Endometrium (tissue), 2 donors: Measurements from ENCODE around the gene MIOS.
"Not testable (repeated sequence)": the region's sequence is repeated elsewhere in the genome, so short reads cannot be mapped to it uniquely, and the experiment has no call there.

Experiments used
- FAIRE-seq: peaks from 2 replicates; lab custom pipeline; 2012; peaks lifted over from hg19 to GRCh38; lab: Jason Lieb, UNC
- donor health status: control.
- donor health status: control.

Gene MIOS

DNA sequence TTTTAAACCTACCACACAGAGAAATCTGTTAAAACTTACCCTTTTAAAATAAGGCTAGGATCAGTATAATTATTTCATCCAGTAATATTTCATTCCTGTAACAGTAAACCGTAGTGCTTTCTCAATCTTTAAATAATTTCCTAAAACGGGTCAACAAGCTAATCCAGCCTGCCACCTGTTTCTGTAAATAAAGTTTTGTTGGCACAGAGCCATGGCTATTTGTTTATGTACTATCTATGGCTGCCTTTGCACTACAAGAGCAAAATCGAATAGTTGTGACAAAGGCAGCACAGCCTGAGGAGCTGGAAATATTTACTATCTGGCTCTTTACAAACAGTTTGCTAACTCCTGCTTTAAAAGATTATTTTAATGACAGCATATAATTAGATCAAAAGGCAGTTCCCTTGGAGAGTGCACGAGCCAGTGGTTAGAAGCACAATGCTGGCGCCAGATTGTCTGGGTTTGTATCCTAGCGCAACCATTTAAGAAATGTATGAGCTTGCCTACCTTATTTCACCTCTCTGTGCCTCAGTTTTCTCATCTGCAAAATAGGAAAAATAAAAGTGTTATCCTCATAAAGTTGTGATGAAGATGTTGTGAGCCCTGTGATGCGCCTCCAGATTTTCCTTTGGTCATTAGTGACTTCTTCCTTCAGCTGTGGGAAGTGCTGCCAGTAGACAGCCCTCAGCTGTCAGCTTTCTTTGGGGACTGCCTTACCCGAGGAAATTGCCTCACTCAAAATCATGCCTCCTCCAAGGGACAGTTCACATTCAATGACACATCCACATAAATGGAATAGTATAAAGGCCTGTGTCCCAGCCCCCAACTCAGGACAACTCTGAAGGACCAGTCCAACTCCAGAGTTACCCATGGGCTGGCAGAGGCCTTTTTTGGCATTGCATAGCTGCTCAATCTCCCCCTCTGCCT, 11.8 kb upstream of the MIOS start:
- no peak for FAIRE-seq

DNA sequence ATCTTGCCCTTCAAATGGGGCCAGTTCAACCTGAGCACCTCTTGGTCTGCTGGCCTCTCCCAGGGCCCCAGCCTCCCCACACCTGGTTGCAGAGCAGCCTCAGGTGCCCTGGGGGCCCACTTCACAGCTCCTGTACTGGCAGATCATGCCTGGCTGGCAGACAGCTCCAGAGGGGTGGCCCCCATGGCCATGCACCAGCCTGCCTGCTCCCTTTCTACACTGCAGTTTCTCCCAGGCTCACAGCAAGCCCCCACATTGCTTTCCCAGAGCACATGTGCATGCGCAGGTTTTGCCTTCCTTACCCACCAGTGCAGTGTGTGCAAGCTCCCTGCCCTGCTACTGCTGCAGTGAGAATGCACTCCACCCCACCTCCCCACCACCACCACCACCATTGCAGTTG, 9.8 kb upstream of the MIOS start:
- FAIRE-seq = no peak

DNA sequence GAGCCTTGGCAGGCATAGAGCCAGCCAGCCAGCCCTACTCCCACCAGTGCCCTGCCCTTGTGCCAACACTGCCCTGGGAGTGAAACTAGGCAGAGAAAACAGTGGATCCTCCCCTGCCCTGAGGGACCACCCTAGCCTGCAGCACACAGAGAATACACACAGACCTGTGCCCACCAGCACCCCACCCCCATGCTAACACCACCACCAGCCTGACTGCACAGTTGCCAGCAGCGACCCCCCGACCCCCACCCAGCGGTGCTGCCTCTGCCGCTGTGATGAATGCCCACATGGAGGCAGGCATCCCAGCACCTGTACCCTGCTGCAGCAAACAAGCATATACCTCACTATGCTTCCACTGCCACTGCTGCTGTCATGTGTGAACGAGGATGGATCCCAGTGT, 9.4 kb upstream of the MIOS start:
- FAIRE-seq = no peak

DNA sequence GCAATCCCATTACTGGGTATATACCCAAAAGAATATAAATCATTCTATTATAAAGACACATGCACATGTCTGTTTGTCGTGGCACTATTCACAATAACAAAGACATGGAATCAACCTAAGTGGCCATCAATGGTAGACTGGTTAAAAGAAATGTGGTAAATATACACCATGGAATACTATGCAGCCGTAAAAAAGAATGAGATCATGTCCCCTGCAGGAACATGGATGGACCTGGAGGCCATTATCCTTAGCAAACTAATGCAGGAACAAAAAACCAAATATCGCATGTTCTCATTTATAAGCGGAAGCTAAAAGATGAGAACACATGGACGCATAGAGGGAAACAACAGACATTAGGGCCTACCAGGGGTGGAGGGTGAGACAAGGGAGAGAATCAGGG, 5.1 kb upstream of the MIOS start:
- FAIRE-seq = not testable (repeated sequence)

DNA sequence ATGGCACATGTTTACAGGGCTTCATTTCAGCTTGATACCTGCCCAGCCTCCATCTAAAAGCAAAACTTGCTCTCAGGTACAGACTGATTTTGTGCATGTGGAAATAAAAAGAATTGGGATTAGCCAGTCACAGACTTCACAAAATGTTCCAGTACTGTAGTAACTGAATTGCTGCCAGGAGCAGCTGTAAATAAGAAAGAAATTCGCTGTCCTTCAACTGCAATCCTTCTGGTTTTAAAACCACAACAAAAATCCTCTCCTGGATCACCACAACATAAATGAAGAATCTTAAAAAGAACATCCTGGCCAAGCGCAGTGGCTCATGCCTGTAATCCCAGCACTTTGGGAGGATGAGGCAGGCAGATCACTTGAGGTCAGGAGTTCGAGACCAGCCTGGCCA, 3.9 kb upstream of the MIOS start:
- FAIRE-seq = no peak

DNA sequence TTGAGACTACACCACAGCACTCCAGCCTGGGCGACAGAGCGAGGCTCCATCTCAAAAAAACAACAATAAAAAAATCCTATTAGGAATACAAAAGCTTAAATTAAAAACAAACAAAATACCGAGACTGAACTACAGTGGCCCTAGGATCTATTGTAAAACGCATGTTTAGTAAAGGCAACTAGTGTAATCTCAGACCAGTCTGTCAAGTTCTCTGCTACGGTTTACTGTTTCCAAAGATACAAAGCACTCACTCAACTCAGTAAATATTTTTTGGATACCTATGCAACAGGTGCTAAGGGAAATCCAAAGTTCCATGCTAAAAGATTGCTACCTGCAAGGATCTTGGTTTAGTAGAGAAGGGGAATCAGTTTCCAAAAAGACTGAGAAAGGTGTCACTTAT, 3.4 kb upstream of the MIOS start:
- no peak for FAIRE-seq

DNA sequence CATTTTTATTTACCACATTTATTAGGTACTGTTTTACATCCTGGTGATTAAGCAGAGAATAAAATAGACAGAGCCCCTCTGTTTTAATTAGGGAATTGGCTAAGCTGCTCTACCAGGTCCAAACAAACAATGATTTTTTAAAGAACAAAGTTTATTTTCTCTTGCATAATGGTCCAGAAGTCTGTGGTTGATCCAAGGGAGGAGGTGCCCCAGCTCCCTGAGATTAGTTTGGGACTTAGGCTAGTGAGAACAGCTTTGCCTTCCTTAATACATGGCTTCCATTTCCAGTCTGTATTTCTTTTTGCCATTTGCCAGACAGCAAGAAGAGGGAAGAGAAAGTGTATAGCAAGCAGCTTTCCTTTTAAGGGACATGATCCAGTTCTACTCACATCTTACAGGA, 2.9 kb upstream of the MIOS start:
- no peak for FAIRE-seq

DNA sequence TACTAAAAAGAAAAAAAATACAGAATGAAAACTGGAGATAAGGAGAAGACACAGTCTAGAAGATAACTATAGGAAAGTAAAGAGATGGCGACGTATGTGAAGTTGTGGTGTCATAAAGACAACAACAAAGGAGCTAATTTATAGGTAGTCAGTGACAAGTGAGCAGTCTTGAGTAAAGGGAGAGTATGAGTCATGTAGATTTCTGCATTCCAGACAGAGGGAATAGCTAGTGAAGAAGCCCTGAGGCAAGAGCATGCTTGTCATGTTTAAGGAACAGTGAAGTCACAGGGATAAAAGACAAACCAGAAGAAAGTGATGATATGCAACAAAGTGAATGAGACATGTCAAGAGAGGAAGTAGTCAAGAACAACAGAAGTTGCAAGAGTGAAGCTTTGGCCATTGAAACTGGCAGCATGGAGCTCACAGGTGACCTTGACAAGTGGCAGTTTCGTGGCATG, 2.3 kb upstream of the MIOS start:
- no peak for FAIRE-seq

DNA sequence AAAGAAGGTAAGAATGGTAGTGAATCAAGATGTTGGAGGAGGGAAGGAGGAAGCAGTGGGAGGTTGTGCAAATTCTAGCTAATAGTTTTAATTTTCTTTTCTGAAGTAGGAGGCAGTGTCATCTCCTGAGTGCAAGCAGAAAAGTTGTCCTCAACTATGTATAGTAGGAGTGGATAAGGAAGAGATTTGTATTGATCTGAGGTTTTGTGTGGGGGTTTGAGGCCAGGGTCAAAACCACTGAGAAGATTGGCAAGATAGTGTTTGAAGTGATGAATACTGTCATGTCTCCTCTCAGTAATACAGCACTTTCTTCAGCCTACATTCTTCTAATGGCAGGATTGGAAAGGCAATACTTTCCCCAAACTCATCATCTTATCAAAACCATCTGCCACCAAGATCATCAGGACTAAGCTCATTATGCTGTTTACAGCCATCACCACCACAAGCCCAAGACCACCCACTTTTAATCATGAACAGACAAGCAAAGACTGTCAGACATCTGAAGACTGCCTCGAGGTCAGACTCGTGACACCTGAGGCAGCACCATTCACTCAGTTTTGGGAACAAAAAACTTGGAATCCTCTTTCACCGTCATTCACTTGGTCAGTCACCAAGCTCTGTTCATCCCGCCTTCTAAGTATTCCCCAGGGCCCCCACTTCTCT, 1.5 kb upstream of the MIOS start:
- no peak for FAIRE-seq

DNA sequence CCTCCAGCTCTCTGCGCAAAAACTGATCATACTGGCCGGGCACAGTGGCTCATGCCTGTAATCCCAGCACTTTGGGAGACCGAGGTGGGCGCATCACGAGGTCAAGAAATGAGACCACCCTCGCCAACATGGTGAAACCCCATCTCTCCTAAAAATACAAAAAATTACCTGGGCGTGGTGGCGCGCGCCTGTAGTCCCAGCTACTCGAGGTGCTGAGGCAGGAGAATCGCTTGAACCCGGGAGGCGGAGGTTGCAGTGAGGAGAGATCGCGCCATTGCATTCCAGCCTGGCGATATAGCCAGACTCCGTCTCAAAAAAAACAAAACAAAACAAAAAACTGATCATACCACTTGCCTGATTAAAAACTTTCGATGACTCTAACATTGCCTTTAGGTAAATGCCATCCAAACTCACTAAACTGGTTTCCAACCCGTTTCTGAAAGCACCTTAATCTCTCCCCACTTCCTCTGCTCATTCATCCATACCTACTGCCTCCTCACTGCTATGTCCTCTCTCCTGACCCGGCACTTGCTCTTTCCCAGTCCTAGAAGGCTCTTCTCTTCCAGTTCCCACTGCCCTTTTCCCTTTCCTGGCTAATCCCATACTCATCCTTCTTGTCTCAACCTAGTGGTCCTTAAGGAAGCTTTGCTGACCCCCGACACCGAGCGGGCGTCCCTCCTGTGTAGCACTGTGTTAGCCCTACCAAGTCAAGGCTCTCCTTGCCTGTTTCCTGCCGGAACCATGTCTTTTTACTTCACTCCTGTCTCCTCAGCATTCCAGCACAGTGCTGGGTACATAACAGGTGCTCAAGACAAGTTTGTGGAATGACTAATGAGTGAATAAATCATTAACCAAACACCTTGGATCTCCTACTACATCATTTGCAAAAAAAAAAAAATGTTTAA, 686 bp upstream of the MIOS start:
- FAIRE-seq = no peak

DNA sequence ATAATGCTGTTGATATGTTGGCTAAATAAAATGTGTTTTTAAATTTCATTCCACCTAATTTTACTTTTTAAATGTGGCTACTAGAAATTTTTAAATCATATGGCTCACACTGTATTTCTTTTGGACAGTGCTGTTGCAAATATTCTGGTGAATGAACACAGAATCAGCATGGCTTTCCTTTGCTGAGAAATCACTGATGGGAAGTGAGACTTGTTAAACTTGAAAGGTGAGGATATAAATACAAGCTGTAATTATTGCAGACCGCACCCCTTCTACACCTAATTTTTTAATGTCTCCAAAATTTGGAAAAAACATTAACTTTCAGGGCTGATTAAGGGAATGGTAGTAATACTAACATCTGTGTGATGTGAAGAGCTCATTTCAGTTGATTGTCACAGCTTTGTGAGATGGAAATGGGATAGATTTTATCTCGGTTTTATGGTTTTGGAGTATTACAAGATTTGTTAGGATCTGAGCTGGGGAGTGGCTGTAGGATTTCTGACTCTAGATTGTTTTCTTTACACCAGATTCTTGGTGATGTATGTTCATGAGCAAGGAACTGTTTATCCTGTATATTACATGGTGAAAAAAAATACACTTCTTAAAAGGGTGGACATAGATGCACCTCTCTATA, 1.3 kb downstream of the MIOS start:
- no peak for FAIRE-seq

DNA sequence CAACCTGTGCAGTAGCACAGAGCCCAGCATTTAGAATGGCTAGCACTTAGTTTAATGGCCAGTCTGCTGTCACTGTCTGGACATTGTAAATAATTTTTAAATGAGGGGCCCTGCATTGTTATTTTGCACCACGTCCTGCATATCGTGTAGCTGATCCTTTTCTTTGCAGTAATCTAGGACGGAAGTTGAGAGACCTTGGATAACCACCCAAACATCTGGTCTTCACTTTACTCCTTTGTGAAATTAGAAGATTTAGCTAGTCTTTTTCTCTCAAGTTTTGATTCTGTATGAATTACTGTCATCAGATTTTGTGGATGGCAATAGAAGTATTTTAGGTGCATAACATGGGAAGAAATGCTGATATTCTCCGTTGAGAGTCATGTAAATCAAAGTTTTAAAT, 1.9 kb downstream of the MIOS start:
- no peak for FAIRE-seq

DNA sequence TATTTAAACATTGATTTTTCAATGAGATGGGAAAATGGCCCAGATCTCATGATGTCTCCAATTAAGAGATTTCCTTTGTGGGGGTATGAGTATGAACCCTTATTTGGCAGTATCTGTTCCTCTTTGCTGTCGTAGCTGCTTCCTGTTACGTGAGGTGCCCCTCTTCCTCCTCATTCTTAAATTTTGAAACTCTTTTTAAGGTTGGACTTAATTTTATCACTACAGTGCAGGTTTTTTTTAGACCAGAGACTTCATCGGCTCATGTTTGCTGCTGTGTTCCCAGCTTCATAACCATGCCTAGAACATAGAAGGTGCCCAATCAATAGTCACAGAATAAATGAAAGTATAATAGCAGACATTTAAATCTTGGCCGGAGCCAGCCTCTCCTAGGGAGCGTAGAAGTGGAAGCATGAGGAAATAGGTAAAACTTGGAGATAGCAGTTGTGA, 2.4 kb downstream of the MIOS start:
- no peak for FAIRE-seq

DNA sequence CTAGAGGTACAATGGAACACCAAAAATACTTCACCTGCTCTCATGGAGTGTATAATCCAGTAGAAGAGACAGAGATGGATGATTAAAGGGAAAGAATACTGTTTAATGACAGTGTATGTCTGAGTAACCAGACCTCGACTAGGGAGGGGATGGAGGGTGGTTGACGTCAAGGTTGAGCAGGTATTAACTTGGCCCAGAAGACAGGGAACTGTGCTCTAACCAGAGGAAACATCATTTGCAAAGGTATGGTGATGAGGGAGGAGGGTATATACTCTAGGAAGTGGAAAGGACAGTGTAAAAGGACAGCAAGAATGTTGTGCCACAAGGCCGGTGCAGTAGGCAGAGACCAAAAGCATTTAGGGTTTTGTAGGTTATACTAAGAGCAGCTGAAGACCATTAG, 2.9 kb downstream of the MIOS start:
- FAIRE-seq = no peak

DNA sequence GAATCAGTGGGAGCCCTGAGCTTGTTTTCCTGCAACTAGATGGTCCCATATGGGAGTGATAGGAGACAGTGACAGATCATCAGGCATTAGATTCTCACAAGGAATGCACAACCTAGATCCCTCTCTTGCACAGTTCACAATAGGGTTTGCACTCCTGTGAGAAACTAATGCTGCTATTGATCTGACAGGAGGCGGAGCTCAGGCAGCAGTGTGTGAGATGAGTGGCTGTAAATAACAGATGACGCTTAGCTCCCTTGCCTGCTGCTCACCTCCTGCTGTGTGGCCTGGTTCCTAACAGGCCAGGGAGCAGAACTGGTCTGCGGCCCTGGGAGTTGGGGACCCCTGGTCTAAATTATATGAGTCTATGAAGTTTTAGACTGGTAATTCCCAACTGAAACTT, 3.9 kb downstream of the MIOS start:
- FAIRE-seq = no peak

DNA sequence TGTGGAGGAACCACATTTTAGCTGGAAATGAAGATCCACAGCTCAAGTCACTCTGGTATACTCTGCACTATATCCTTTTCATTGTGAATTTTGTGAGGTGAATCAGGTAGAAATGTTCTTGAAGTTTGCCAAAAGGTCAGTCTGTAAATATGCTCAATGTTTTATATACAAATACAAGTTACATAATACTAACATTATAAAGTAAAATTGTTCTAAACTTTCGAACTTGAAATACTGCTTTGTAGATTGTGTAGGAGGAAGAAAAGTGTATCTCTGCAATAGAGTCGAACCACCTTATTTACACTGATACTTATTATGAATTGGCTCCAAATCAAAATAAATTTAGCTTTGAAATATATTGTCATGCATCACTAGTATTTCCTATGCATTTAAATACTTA, 7.0 kb downstream of the MIOS start:
- no peak for FAIRE-seq

DNA sequence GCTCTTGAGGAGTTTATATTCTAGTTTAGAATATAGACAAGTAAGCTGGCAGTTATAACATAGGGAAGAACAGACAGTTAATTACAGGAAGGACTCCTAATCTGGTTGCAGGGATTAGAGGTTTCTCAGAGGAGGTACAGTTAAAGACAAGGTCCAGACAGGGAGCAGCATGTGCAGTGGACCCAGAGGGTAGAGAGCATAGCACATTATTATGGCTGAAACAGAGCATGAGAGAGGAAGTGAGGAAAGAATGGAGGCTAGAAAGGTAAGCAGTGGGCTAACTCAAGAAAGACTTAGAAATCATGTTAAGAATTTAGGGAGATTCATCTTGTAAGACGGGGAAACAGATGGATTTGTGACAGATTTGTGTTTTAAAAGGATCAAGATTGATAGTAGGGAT, 9.7 kb downstream of the MIOS start:
- no peak for FAIRE-seq

DNA sequence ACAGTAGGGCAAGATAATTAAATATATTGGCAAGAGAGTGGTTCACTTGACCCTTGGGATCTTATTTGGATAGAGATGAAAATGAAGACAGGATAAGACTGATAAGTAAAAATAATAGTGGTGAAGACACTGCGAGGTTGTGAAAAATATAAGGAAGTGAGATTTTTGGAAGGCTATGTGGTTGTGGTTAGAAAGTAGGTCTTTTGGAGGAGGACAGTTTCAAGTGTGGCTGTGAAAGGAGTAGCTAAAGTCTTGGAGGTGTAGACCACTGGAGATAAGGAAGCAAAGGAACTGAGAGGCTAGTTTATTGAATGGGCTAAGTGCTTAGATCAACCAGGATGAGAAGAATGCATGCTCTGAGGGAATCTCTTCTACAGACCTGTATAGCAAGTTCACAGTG, 11.2 kb downstream of the MIOS start:
- FAIRE-seq = no peak

DNA sequence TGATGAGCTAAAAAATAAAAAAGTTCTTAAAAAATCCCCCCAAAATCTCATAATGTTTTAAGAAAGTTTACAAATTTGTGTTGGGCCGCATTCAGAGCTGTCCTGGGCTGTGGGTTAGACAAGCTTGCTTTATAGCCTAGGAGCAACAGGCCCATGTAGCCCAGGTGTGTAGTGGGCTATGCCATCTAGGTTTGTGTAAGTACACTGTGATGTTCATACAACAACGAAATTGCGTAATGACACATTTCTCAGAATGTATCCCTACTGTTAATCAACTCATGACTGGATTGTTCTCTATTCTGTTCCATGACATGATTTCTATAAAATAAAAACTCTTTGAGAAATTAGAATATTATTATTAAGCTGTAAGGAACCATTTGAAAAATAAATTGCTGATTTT, 13.0 kb downstream of the MIOS start:
- no peak for FAIRE-seq

DNA sequence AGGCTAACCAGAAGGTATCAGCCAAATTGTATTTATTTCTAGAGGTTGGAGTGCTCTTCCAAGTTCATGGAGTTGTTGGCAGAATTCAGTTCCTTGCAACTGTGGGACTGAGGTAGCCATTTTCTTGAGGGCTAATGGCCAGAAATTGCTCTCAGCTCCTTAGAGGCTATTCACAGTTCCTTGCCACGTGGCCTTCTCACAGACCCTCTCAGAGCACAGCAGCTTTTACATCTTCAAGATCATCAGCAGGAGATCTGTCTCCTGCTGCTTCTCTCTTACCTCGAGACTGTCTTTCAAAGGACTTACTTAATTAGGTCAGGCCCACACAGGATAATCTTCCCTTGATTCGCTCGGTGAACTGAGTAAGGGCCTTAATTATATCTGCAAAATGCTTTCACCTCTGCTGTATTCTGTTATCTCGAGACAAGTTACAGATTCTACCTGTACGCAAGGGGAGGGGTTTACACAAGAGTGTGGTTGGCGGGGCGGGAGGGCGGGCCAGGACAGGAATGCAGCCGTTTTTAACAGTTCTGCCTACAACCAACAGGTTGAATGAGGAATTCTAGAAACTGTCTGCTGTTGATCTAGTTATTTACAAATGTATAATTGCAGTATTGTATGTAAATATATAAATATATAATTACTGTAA, 15.0 kb downstream of the MIOS start:
- FAIRE-seq = no peak

DNA sequence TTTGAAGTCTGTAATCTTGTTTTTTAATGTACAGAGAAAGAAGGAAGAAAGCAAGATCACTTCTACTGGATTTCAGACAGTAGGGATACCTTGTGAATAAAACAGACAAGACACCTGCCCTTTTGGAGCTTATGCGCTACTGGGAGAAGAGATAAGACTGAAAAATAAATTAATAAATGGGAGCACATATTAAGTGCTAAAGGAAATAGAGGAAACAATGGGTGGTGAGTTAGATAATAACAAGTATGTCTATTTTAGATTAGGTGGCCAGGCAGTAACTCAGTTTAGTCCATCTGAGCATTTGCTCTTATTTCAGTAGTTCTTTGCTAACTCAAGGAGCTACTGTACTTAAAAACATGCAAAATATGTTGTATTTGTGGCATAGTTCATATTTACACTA, 15.9 kb downstream of the MIOS start:
- FAIRE-seq = no peak

DNA sequence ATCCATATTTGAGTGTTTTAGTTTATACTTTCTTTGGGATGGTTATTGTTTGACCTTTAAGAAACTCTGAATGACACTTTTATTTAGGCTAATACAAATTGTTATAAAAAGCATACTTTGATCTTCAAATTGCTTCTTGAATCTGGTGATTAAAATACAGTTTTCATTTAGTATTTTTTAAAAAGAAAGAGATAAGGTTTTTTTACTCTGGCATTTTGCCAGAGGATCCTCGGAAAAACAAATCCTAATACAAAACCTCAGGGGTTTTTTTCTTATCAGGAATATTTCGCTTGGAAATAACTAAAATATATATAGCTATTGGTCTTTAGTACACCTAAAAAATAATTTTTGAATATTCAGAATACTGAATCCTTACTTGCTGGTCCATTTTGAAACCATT, 17.0 kb downstream of the MIOS start:
- FAIRE-seq = peak; percentile 61
